ENCODE results near the gene NRL. TPM values are rescaled to one million over a fixed set of nuclear protein-coding genes. Genes with fewer than 3 reads are reported as not detected.

The NRL gene
- total RNA-seq, 1 donor from 2014 or later: 2.7 TPM

DNA sequence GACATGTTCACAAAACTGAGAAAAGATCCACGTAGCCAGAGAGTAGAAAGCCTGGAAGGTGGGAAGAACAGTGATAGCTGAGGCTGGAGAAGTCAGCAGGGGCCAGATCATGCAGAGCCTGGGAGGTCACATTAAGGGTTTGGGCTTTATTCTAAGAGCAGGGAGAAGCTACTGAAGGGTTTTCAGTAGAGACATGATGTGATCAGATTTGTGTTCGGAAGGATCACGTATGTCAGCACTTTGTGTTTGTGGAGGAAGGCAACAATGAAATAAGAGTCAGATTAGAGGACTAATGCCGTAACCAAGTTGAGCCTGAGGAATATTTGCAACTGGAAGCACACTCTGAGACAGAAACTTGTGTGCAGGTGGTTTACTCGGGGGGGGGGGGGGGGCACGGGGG lies 24.9 kb downstream of the NRL start:
- no peak overlapping the region for H3K27ac Mint-ChIP-seq
- peaks cover under 1% of the 10 kb centered on the region for H3K36me3 Mint-ChIP-seq (ENCODE audit: low read depth)

GRCh38 chr14:24088095-24088494 lies 26.7 kb downstream of the NRL start:
- H3K4me1 Mint-ChIP-seq (ENCODE audit: low read depth): peaks cover 8% of the 10 kb centered on the region
- intact Hi-C loops (cut with micrococcal nuclease): no loop called here
- no peak overlapping the region for H3K27ac Mint-ChIP-seq
- H3K4me3 Mint-ChIP-seq: no peak overlapping the region
- no peaks in the 10 kb centered on the region for H3K9me3 Mint-ChIP-seq
- H3K27me3 Mint-ChIP-seq (ENCODE audit: insufficient read depth): no peaks in the 10 kb centered on the region
- no peak for DNase-seq (ENCODE audit: low spot score)
- H3K36me3 Mint-ChIP-seq (ENCODE audit: low read depth): no peaks in the 10 kb centered on the region

More for the DNA sequence above, 24.9 kb downstream of the NRL start:
- no peak overlapping the region for H3K4me3 Mint-ChIP-seq
- DNase-seq (ENCODE audit: low spot score): no peak
- intact Hi-C loops (cut with micrococcal nuclease): loop anchor here (1.0 to 5.0 kb wide), 4 partner anchors 18 to 103 kb away; partner anchors contain the start of gene DHRS4L2
- no peaks in the 10 kb centered on the region for H3K27me3 Mint-ChIP-seq (ENCODE audit: insufficient read depth)
- no peaks in the 10 kb centered on the region for H3K9me3 Mint-ChIP-seq
- H3K4me1 Mint-ChIP-seq (ENCODE audit: low read depth): peaks cover 18% of the 10 kb centered on the region

- Mint-ChIP-seq H3K4me3 (no peak overlapping the region), H3K36me3 (ENCODE audit: low read depth) (no peaks in the 10 kb centered on the region), H3K9me3 (no peaks in the 10 kb centered on the region), H3K27me3 (ENCODE audit: insufficient read depth) (peaks cover 4% of the 10 kb centered on the region), H3K27ac (no peak overlapping the region), H3K4me1 (ENCODE audit: low read depth) (peaks cover 10% of the 10 kb centered on the region)
- DNase-seq (ENCODE audit: low spot score): no peak
- intact Hi-C loops (cut with micrococcal nuclease): no loop called here
Observed at GRCh38 chr14:24087004-24087403, 27.7 kb downstream of the NRL start.

DNA sequence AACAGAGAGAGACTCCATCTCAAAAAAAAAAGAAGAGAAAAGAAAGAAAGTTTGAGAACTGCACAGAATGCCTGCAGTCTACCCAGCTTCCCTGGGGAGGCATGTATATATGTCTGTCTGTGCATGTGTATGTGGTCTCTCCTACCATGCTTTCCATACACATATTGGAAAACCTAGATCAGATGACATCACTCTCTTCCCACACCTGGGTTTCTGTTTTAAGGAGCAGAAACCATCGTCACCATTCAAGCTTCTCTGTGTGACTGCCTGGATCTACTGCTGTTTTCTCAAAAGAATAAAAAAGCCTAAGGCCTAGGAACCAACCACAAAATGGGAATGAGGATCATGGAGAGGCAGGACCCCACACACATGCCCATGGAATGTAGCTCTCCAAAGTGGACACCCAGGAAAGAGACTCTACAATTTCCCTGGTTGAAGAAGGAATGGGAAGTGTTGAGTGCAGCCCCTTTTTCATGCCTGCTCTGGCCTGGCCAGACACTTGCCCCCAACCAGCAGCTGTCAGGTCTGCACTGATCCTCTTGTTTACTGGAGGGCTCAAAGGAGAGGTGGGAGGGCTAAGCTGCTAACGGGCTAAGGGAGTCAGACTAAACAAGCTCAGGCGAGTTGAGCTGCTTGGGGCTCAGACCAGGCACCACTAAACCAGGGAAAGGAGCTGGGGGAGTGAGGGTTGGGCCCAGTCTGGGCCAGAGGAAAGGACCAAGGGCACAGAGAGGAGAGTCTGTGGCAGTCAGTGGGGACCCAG lies 28.4 kb downstream of the NRL start:
- H3K27me3 Mint-ChIP-seq (ENCODE audit: insufficient read depth): peaks cover 7% of the 10 kb centered on the region
- H3K4me1 Mint-ChIP-seq (ENCODE audit: low read depth): peaks cover 12% of the 10 kb centered on the region
- H3K36me3 Mint-ChIP-seq (ENCODE audit: low read depth): no peaks in the 10 kb centered on the region
- intact Hi-C loops (cut with micrococcal nuclease): no loop called here
- no peak overlapping the region for H3K4me3 Mint-ChIP-seq
- no peak overlapping the region for H3K27ac Mint-ChIP-seq
- DNase-seq (ENCODE audit: low spot score): no peak
- no peaks in the 10 kb centered on the region for H3K9me3 Mint-ChIP-seq

- no peak for DNase-seq (ENCODE audit: low spot score)
- intact Hi-C loops (cut with micrococcal nuclease): no loop called here
Observed at GRCh38 chr14:24085215-24085614, 29.5 kb downstream of the NRL start.

GRCh38 chr14:24084440-24084839 lies 30.3 kb downstream of the NRL start:
- Mint-ChIP-seq H3K27ac (no peak overlapping the region), H3K4me3 (no peak overlapping the region), H3K36me3 (ENCODE audit: low read depth) (no peaks in the 10 kb centered on the region), H3K9me3 (no peaks in the 10 kb centered on the region), H3K4me1 (ENCODE audit: low read depth) (peaks cover 17% of the 10 kb centered on the region), H3K27me3 (ENCODE audit: insufficient read depth) (peaks cover 8% of the 10 kb centered on the region)
- intact Hi-C loops (cut with micrococcal nuclease): no loop called here
- DNase-seq (ENCODE audit: low spot score): no peak

More at GRCh38 chr14:24085215-24085614, 29.5 kb downstream of the NRL start:
- H3K4me3 Mint-ChIP-seq: no peak overlapping the region
- H3K9me3 Mint-ChIP-seq: no peaks in the 10 kb centered on the region
- H3K27me3 Mint-ChIP-seq (ENCODE audit: insufficient read depth): peaks cover 8% of the 10 kb centered on the region
- no peaks in the 10 kb centered on the region for H3K36me3 Mint-ChIP-seq (ENCODE audit: low read depth)
- H3K27ac Mint-ChIP-seq: no peak overlapping the region
- peaks cover 14% of the 10 kb centered on the region for H3K4me1 Mint-ChIP-seq (ENCODE audit: low read depth)

DNA sequence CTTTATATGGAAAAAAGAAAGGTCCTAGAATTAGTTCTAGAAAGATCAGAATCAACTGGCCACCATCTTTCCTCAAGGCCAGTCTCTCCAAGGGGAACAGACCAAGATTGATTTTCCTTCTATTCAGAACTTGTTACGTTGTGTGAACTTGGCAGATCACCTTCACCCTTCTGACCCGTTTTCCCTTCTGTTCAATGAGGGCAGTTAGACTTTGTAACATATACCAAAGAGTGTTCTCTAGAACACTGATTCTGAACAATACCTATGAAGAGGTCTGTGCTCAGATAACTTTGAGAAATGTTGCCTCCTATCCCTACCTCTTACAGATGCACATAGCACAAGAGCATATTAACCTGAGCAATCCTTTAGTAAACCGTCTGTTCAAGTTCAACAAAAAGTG lies 31.3 kb downstream of the NRL start:
- no peak overlapping the region for H3K4me3 Mint-ChIP-seq

GRCh38 chr14:24082411-24083080 lies 32.2 kb downstream of the NRL start:
- Mint-ChIP-seq H3K9me3 (no peaks in the 10 kb centered on the region), H3K4me1 (ENCODE audit: low read depth) (peaks cover 17% of the 10 kb centered on the region), H3K27me3 (ENCODE audit: insufficient read depth) (peaks cover 8% of the 10 kb centered on the region), H3K36me3 (ENCODE audit: low read depth) (no peaks in the 10 kb centered on the region), H3K27ac (peak overlapping the region; percentile 67), H3K4me3 (peak overlapping the region; percentile 77)
- DNase-seq (ENCODE audit: low spot score): no peak
- intact Hi-C loops (cut with micrococcal nuclease): no loop called here

More for the DNA sequence above, 31.3 kb downstream of the NRL start:
- H3K27ac Mint-ChIP-seq: no peak overlapping the region
- intact Hi-C loops (cut with micrococcal nuclease): no loop called here
- DNase-seq (ENCODE audit: low spot score): no peak
- H3K36me3 Mint-ChIP-seq (ENCODE audit: low read depth): no peaks in the 10 kb centered on the region
- no peaks in the 10 kb centered on the region for H3K9me3 Mint-ChIP-seq
- H3K4me1 Mint-ChIP-seq (ENCODE audit: low read depth): peaks cover 17% of the 10 kb centered on the region
- peaks cover 8% of the 10 kb centered on the region for H3K27me3 Mint-ChIP-seq (ENCODE audit: insufficient read depth)

- intact Hi-C loops (cut with micrococcal nuclease): loop anchor here (1.0 to 2.0 kb wide), 5 partner anchors 13 to 65 kb away; partner anchors contain the start of genes DCAF11, NRL, PCK2 and PSME2
- no peaks in the 10 kb centered on the region for H3K36me3 Mint-ChIP-seq (ENCODE audit: low read depth)
- H3K4me3 Mint-ChIP-seq: peak overlapping the region; percentile 77
- H3K9me3 Mint-ChIP-seq: no peaks in the 10 kb centered on the region
- DNase-seq (ENCODE audit: low spot score): no peak
- peak overlapping the region; percentile 67 for H3K27ac Mint-ChIP-seq
- peaks cover 8% of the 10 kb centered on the region for H3K27me3 Mint-ChIP-seq (ENCODE audit: insufficient read depth)
- H3K4me1 Mint-ChIP-seq (ENCODE audit: low read depth): peaks cover 17% of the 10 kb centered on the region
Observed at GRCh38 chr14:24081739-24082211, 33.0 kb downstream of the NRL start.

GRCh38 chr14:24080888-24081738 lies 33.6 kb downstream of the NRL start:
- Mint-ChIP-seq H3K27ac (peak overlapping the region; percentile 50), H3K36me3 (ENCODE audit: low read depth) (no peaks in the 10 kb centered on the region), H3K4me3 (peak overlapping the region; percentile 81), H3K27me3 (ENCODE audit: insufficient read depth) (peaks cover 8% of the 10 kb centered on the region), H3K4me1 (ENCODE audit: low read depth) (peaks cover 17% of the 10 kb centered on the region), H3K9me3 (no peaks in the 10 kb centered on the region)
- peak; percentile 71 for DNase-seq (ENCODE audit: low spot score)
- intact Hi-C loops (cut with micrococcal nuclease): loop anchor here (1.0 to 2.0 kb wide), 5 partner anchors 13 to 66 kb away; partner anchors contain the start of genes DCAF11, NRL, PCK2 and PSME2

DNA sequence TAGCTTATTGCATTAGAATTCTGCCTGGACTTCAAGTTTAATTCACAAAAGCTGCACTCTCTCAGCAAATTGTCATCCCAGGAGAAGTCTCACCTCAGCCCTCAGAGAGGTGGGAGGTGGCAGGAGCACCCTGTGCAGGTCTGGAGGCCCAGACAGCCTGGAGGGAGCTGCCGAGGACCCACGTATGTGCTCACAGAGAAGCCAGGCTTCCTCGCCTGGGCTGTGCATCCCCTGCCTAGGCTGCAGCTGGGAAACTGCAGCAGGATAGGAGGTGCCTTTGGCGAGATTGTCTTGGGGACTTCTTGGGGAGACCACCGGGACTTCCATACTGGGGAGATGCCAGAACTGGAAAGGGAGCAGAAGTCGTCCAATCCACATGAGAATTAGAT lies 34.6 kb downstream of the NRL start:
- intact Hi-C loops (cut with micrococcal nuclease): loop anchor here (2.0 kb wide), 1 partner anchor 67 kb away; the partner anchor contains the start of genes PSME2 and RNF31
- peaks cover 25% of the 10 kb centered on the region for H3K4me1 Mint-ChIP-seq (ENCODE audit: low read depth)
- H3K27me3 Mint-ChIP-seq (ENCODE audit: insufficient read depth): peaks cover 10% of the 10 kb centered on the region
- no peaks in the 10 kb centered on the region for H3K36me3 Mint-ChIP-seq (ENCODE audit: low read depth)
- no peaks in the 10 kb centered on the region for H3K9me3 Mint-ChIP-seq
- peak overlapping the region; percentile 81 for H3K4me3 Mint-ChIP-seq
- H3K27ac Mint-ChIP-seq: peak overlapping the region; percentile 6
- no peak for DNase-seq (ENCODE audit: low spot score)

- Mint-ChIP-seq H3K4me3 (no peak overlapping the region), H3K9me3 (no peaks in the 10 kb centered on the region), H3K36me3 (ENCODE audit: low read depth) (no peaks in the 10 kb centered on the region), H3K27ac (no peak overlapping the region), H3K4me1 (ENCODE audit: low read depth) (peaks cover 26% of the 10 kb centered on the region), H3K27me3 (ENCODE audit: insufficient read depth) (peaks cover 11% of the 10 kb centered on the region)
- intact Hi-C loops (cut with micrococcal nuclease): loop anchor here (2.0 kb wide), 1 partner anchor 67 kb away; the partner anchor contains the start of genes PSME2 and RNF31
- no peak for DNase-seq (ENCODE audit: low spot score)
Observed at GRCh38 chr14:24079491-24080141, 35.1 kb downstream of the NRL start.

Data from activated T-helper 1 cell treated with anti-CD3 and anti-CD28 coated beads, Interleukin-12 subunit alpha, Interleukin-12 subunit beta, Interleukin-2, Interleukin-4 antibody, amounts not matched to agents 30 ng/mL and 10 ng/mL and 1 ng/mL, durations not matched to agents 14 hours and 24 hours and 36 hours (primary cell).